ENCODE measurements around the gene IKZF3. TPM values are rescaled to one million over a fixed set of nuclear protein-coding genes. Genes with fewer than 3 reads are reported as not detected.

Gene IKZF3
- total and polyA plus RNA-seq, 10 of the 15 experiments (the other 5 are each of a cell fraction or from before 2014, with no cell fraction given): 5.5 to 98.2 (median 47.6) TPM

- TF ChIP-seq NKRF (conservative IDR thresholded peaks at IDR 0.05) (0 out of 2 replicates have a peak, but pooled peaks have one; percentile 53), NRF1 (conservative IDR thresholded peaks at IDR 0.05; ENCODE audit: low read depth, low read length) (peak; percentile 37; the same call in 1 of the 2 replicates), MXI1 (IDR thresholded peaks at IDR 0.05; ENCODE audit: low read depth, low read length) (0 out of 2 replicates have a peak, but pooled peaks have one; percentile 47), POLR2AphosphoS5 (IDR thresholded peaks at IDR 0.05; ENCODE audit: low read length) (peak; percentile 14; the same call in 1 of the 2 replicates), GATAD2B (conservative IDR thresholded peaks at IDR 0.05; ENCODE audit: low read depth) (peak; percentile 97; the same call in 1 of the 2 replicates), KLF5 (IDR thresholded peaks at IDR 0.05; ENCODE audit: partially characterized antibody) (peak; percentile 41), CREB1 (IDR thresholded peaks at IDR 0.05; ENCODE audit: low read depth) (no peak), TAF1 (IDR thresholded peaks at IDR 0.05; ENCODE audit: borderline replicate concordance, low read depth, low read length) (peak; percentile 36; the same call in 1 of the 2 replicates), BHLHE40 (IDR thresholded peaks at IDR 0.05; ENCODE audit: borderline replicate concordance in 1 of 2, low read depth in 2 of 2, low read length in 1 of 2) (peak in 1 of 2 experiments; percentile 57; a peak in 2 of 4 replicates), MEF2A (IDR thresholded peaks at IDR 0.05; ENCODE audit: insufficient read depth, low read depth, low read length) (0 out of 2 replicates have a peak, but pooled peaks have one; percentile 11), HSF1 (IDR thresholded peaks at IDR 0.05; ENCODE audit: low read depth, low read length) (no peak), RELB (IDR thresholded peaks at IDR 0.05; ENCODE audit: low read depth) (peak; percentile 47), KDM1A (IDR thresholded peaks at IDR 0.05; ENCODE audit: borderline replicate concordance) (no peak), ZNF24 (IDR thresholded peaks at IDR 0.05) (0 out of 2 replicates have a peak, but pooled peaks have one; percentile 4)
- TF ChIP-seq, protein P1, sequence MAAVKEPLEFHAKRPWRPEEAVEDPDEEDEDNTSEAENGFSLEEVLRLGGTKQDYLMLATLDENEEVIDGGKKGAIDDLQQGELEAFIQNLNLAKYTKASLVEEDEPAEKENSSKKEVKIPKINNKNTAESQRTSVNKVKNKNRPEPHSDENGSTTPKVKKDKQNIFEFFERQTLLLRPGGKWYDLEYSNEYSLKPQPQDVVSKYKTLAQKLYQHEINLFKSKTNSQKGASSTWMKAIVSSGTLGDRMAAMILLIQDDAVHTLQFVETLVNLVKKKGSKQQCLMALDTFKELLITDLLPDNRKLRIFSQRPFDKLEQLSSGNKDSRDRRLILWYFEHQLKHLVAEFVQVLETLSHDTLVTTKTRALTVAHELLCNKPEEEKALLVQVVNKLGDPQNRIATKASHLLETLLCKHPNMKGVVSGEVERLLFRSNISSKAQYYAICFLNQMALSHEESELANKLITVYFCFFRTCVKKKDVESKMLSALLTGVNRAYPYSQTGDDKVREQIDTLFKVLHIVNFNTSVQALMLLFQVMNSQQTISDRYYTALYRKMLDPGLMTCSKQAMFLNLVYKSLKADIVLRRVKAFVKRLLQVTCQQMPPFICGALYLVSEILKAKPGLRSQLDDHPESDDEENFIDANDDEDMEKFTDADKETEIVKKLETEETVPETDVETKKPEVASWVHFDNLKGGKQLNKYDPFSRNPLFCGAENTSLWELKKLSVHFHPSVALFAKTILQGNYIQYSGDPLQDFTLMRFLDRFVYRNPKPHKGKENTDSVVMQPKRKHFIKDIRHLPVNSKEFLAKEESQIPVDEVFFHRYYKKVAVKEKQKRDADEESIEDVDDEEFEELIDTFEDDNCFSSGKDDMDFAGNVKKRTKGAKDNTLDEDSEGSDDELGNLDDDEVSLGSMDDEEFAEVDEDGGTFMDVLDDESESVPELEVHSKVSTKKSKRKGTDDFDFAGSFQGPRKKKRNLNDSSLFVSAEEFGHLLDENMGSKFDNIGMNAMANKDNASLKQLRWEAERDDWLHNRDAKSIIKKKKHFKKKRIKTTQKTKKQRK (IDR thresholded peaks at IDR 0.05; ENCODE audit: low read depth, low read length): no peak
- TF ChIP-seq, protein P2, sequence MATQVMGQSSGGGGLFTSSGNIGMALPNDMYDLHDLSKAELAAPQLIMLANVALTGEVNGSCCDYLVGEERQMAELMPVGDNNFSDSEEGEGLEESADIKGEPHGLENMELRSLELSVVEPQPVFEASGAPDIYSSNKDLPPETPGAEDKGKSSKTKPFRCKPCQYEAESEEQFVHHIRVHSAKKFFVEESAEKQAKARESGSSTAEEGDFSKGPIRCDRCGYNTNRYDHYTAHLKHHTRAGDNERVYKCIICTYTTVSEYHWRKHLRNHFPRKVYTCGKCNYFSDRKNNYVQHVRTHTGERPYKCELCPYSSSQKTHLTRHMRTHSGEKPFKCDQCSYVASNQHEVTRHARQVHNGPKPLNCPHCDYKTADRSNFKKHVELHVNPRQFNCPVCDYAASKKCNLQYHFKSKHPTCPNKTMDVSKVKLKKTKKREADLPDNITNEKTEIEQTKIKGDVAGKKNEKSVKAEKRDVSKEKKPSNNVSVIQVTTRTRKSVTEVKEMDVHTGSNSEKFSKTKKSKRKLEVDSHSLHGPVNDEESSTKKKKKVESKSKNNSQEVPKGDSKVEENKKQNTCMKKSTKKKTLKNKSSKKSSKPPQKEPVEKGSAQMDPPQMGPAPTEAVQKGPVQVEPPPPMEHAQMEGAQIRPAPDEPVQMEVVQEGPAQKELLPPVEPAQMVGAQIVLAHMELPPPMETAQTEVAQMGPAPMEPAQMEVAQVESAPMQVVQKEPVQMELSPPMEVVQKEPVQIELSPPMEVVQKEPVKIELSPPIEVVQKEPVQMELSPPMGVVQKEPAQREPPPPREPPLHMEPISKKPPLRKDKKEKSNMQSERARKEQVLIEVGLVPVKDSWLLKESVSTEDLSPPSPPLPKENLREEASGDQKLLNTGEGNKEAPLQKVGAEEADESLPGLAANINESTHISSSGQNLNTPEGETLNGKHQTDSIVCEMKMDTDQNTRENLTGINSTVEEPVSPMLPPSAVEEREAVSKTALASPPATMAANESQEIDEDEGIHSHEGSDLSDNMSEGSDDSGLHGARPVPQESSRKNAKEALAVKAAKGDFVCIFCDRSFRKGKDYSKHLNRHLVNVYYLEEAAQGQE (IDR thresholded peaks at IDR 0.05; ENCODE audit: low read depth, low read length): no peak
Observed at GRCh38 chr17:39753514-39754160, 110.5 kb downstream of the IKZF3 start (continued).
